Measurements from ENCODE around the gene ALG2.
"Not testable (repeated sequence)": the region's sequence is repeated elsewhere in the genome, so short reads cannot be mapped to it uniquely, and the experiment has no call there.

Gene ALG2

GRCh38 chr9:99238331-99238730, 16.6 kb upstream of the ALG2 start:
- no peak for DNase-seq (ENCODE audit: low read depth in 2 of 3, low spot score in 2 of 3)

GRCh38 chr9:99237849-99238248, 16.1 kb upstream of the ALG2 start:
- not testable (repeated sequence) for DNase-seq (ENCODE audit: low read depth in 2 of 3, low spot score in 2 of 3)

GRCh38 chr9:99237356-99237755, 15.6 kb upstream of the ALG2 start:
- DNase-seq (ENCODE audit: low read depth in 2 of 3, low spot score in 2 of 3) = no peak

GRCh38 chr9:99235926-99236634, 14.3 kb upstream of the ALG2 start:
- no peak for DNase-seq (ENCODE audit: low read depth in 2 of 3, low spot score in 2 of 3)

- DNase-seq (ENCODE audit: low read depth in 2 of 3, low spot score in 2 of 3) = no peak
Observed at GRCh38 chr9:99235069-99235468, 13.3 kb upstream of the ALG2 start.

- DNase-seq (ENCODE audit: low read depth in 2 of 3, low spot score in 2 of 3) = no peak
Observed at GRCh38 chr9:99234618-99235017, 12.9 kb upstream of the ALG2 start.

GRCh38 chr9:99231711-99232110, 10.0 kb upstream of the ALG2 start:
- no peak for DNase-seq (ENCODE audit: low read depth in 2 of 3, low spot score in 2 of 3)

- no peak for DNase-seq (ENCODE audit: low read depth in 2 of 3, low spot score in 2 of 3)
Observed at GRCh38 chr9:99230206-99230605, 8.5 kb upstream of the ALG2 start.

- DNase-seq (ENCODE audit: low read depth in 2 of 3, low spot score in 2 of 3) = no peak
Observed at GRCh38 chr9:99226054-99226453, 4.3 kb upstream of the ALG2 start.

GRCh38 chr9:99224445-99224844, 2.7 kb upstream of the ALG2 start:
- no peak for DNase-seq (ENCODE audit: low read depth in 2 of 3, low spot score in 2 of 3)

GRCh38 chr9:99222416-99223270, 901 bp upstream of the ALG2 start:
- DNase-seq (ENCODE audit: low read depth in 2 of 3, low spot score in 2 of 3) = no peak

GRCh38 chr9:99221266-99221620, 499 bp downstream of the ALG2 start:
- no peak for DNase-seq (ENCODE audit: low read depth in 2 of 3, low spot score in 2 of 3)

GRCh38 chr9:99220011-99220410, 1.7 kb downstream of the ALG2 start:
- DNase-seq (ENCODE audit: low read depth in 2 of 3, low spot score in 2 of 3) = no peak

GRCh38 chr9:99216073-99216472, 5.7 kb downstream of the ALG2 start:
- no peak for DNase-seq (ENCODE audit: low read depth in 2 of 3, low spot score in 2 of 3)

GRCh38 chr9:99213197-99213596, 8.5 kb downstream of the ALG2 start:
- no peak for DNase-seq (ENCODE audit: low read depth in 2 of 3, low spot score in 2 of 3)

- DNase-seq (ENCODE audit: low read depth in 2 of 3, low spot score in 2 of 3) = no peak
Observed at GRCh38 chr9:99211746-99212145, 10.0 kb downstream of the ALG2 start.

- DNase-seq (ENCODE audit: low read depth in 2 of 3, low spot score in 2 of 3) = no peak
Observed at GRCh38 chr9:99210572-99210971, 11.2 kb downstream of the ALG2 start.

- no peak for DNase-seq (ENCODE audit: low read depth in 2 of 3, low spot score in 2 of 3)
Observed at GRCh38 chr9:99201603-99202002, 20.1 kb downstream of the ALG2 start.

- DNase-seq (ENCODE audit: low read depth in 2 of 3, low spot score in 2 of 3) = no peak
Observed at GRCh38 chr9:99199938-99200539, 21.7 kb downstream of the ALG2 start.

GRCh38 chr9:99197987-99198386, 23.8 kb downstream of the ALG2 start:
- no peak for DNase-seq (ENCODE audit: low read depth in 2 of 3, low spot score in 2 of 3)

- DNase-seq (ENCODE audit: low read depth in 2 of 3, low spot score in 2 of 3) = no peak
Observed at GRCh38 chr9:99197124-99197630, 24.6 kb downstream of the ALG2 start.

- DNase-seq (ENCODE audit: low read depth in 2 of 3, low spot score in 2 of 3) = not testable (repeated sequence)
Observed at GRCh38 chr9:99196484-99196883, 25.3 kb downstream of the ALG2 start.

All from activated CD8-positive, alpha-beta memory T cell treated with anti-CD3 and anti-CD28 coated beads for 48 hours (primary cell).